ENCODE data around the gene FBXO11.

The FBXO11 gene

DNA sequence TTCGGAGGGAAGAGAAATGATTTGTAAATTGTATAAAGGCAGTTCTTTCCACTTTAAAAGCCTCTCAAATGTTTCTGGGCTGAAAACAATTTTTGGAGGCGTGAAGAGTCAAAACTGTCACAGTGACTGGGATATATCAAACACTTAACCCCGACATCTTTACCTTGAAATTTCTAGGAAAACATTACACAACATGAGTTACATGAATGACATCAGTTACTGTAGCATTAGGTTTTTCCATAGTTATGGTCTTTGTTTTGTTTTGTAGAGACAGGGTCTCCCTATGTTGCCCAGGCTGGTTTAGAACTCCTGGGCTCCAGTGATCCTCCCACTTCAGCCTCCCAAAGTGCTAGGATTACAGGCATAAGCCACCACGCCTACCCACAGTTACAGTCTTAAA is 97.7 kb downstream of the FBXO11 start:
- no peak overlapping the region for H3K4me3 ChIP-seq (ENCODE audit: low read depth, low read length)
- DNase-seq: no peak
- H3K9me3 ChIP-seq (ENCODE audit: severe bottlenecking): no peaks in the 10 kb centered on the region
- no peak for TF ChIP-seq CTCF (IDR thresholded peaks at IDR 0.05; ENCODE audit: low read depth, low read length)
- H3K36me3 ChIP-seq: peaks cover 91% of the 10 kb centered on the region
- H3K27me3 ChIP-seq (ENCODE audit: insufficient read depth, low read depth, severe bottlenecking): no peaks in the 10 kb centered on the region
- no peak overlapping the region for H3K27ac ChIP-seq

GRCh38 chr2:47805850-47806249 is 100.4 kb downstream of the FBXO11 start:
- H3K36me3 ChIP-seq: peaks cover 96% of the 10 kb centered on the region

GRCh38 chr2:47803770-47804169 is 102.5 kb downstream of the FBXO11 start:
- H3K36me3 ChIP-seq: peaks cover 100% of the 10 kb centered on the region
- H3K27ac ChIP-seq: no peak overlapping the region
- H3K9me3 ChIP-seq (ENCODE audit: severe bottlenecking): peaks cover 6% of the 10 kb centered on the region
- TF ChIP-seq CTCF (IDR thresholded peaks at IDR 0.05; ENCODE audit: low read depth, low read length): no peak
- H3K27me3 ChIP-seq (ENCODE audit: insufficient read depth, low read depth, severe bottlenecking): no peaks in the 10 kb centered on the region
- no peak overlapping the region for H3K4me3 ChIP-seq (ENCODE audit: low read depth, low read length)
- no peak for DNase-seq

More at GRCh38 chr2:47805850-47806249, 100.4 kb downstream of the FBXO11 start:
- Histone ChIP-seq H3K27ac (no peak overlapping the region), H3K4me3 (ENCODE audit: low read depth, low read length) (no peak overlapping the region), H3K27me3 (ENCODE audit: insufficient read depth, low read depth, severe bottlenecking) (no peaks in the 10 kb centered on the region), H3K9me3 (ENCODE audit: severe bottlenecking) (peaks cover 6% of the 10 kb centered on the region)
- DNase-seq: no peak
- TF ChIP-seq CTCF (IDR thresholded peaks at IDR 0.05; ENCODE audit: low read depth, low read length): no peak

DNA sequence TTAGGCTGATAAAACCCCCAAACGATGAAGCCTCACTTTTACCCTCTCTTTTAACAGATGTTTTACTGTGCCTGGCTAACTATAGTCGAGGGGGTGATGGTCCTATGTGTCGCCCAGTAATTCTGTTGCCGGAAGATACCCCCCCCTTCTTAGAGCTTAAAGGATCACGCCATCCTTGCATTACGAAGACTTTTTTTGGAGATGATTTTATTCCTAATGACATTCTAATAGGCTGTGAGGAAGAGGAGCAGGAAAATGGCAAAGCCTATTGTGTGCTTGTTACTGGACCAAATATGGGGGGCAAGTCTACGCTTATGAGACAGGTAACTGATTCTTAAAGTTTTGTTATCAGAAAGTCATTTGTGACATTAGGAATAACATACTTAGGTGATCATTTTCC is 102.9 kb downstream of the FBXO11 start:
- Histone ChIP-seq H3K27me3 (ENCODE audit: insufficient read depth, low read depth, severe bottlenecking) (no peaks in the 10 kb centered on the region), H3K27ac (no peak overlapping the region), H3K9me3 (ENCODE audit: severe bottlenecking) (peaks cover 6% of the 10 kb centered on the region), H3K36me3 (peaks cover 100% of the 10 kb centered on the region), H3K4me3 (ENCODE audit: low read depth, low read length) (no peak overlapping the region)
- no peak for DNase-seq
- no peak for TF ChIP-seq CTCF (IDR thresholded peaks at IDR 0.05; ENCODE audit: low read depth, low read length)

- peaks cover 6% of the 10 kb centered on the region for H3K9me3 ChIP-seq (ENCODE audit: severe bottlenecking)
- no peak overlapping the region for H3K27ac ChIP-seq
- no peak overlapping the region for H3K4me3 ChIP-seq (ENCODE audit: low read depth, low read length)
- no peak for DNase-seq
- H3K27me3 ChIP-seq (ENCODE audit: insufficient read depth, low read depth, severe bottlenecking): no peaks in the 10 kb centered on the region
- TF ChIP-seq CTCF (IDR thresholded peaks at IDR 0.05; ENCODE audit: low read depth, low read length): no peak
- H3K36me3 ChIP-seq: peaks cover 100% of the 10 kb centered on the region
These were observed 105.2 kb downstream of the FBXO11 start for GRCh38 chr2:47801118-47801517.

- H3K27ac ChIP-seq: no peak overlapping the region
- TF ChIP-seq CTCF (IDR thresholded peaks at IDR 0.05; ENCODE audit: low read depth, low read length): no peak
- DNase-seq: no peak
- no peak overlapping the region for H3K4me3 ChIP-seq (ENCODE audit: low read depth, low read length)
- H3K36me3 ChIP-seq: peaks cover 100% of the 10 kb centered on the region
- peaks cover 6% of the 10 kb centered on the region for H3K9me3 ChIP-seq (ENCODE audit: severe bottlenecking)
- H3K27me3 ChIP-seq (ENCODE audit: insufficient read depth, low read depth, severe bottlenecking): no peaks in the 10 kb centered on the region
These were observed 107.2 kb downstream of the FBXO11 start for GRCh38 chr2:47799031-47799609.

Measured in WERI-Rb-1 (cell line).